ENCODE data around the gene BICDL1. TPM values are rescaled to one million over a fixed set of nuclear protein-coding genes. Genes with fewer than 3 reads are reported as not detected.

BICDL1 gene
- polyA plus RNA-seq, 1 of the 3 experiments (the other 2 are of a cell fraction) = 0.35 TPM

DNA sequence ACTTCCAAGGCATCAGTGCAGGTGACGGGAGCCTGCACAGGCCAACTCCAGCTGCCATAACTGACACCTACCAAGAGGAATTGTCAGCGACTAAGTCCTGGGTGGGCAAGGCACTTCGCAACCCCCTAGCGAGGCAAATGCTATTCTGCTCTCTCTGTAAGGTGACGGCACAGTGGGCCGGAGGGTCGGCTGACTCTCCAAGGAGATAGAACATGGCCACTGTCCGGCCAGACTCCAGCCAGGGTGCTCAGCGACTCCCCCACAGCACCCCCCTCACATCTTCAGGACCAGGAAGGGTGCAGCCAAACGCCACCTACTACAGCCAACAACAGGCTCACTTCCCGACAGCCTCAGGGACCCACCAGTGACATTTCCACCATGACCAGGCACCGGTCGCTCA, 114.3 kb downstream of the BICDL1 start (continued):
- TF ChIP-seq, protein P1, sequence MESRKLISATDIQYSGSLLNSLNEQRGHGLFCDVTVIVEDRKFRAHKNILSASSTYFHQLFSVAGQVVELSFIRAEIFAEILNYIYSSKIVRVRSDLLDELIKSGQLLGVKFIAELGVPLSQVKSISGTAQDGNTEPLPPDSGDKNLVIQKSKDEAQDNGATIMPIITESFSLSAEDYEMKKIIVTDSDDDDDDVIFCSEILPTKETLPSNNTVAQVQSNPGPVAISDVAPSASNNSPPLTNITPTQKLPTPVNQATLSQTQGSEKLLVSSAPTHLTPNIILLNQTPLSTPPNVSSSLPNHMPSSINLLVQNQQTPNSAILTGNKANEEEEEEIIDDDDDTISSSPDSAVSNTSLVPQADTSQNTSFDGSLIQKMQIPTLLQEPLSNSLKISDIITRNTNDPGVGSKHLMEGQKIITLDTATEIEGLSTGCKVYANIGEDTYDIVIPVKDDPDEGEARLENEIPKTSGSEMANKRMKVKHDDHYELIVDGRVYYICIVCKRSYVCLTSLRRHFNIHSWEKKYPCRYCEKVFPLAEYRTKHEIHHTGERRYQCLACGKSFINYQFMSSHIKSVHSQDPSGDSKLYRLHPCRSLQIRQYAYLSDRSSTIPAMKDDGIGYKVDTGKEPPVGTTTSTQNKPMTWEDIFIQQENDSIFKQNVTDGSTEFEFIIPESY (IDR thresholded peaks at IDR 0.05; ENCODE audit: borderline replicate concordance, low read depth) = no peak

DNA sequence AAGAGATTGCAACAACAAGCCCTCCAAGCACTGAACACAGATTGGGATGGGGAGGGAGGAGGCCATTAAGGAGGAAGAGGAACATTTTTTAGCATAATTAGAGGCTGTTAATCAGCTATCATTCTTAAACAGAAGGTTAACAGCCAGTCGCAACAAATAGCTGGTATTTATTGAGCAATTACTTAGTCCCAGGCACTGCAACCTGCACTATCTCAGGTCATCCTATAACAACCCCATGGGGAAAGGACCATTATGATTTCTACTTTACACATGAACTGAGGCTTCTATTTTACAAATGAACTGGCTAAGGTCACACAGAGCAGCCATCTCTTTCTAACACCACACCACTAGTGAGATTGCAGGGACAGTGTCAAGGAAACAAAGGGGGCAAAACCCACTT, 117.1 kb downstream of the BICDL1 start:
- no peak overlapping the region for H3K27ac ChIP-seq (ENCODE audit: low read depth in 2 of 2, low read length in 1 of 2)
- H3K9me3 ChIP-seq = no peaks in the 10 kb centered on the region
- POLR2A ChIA-PET = no interaction called here
- DNase-seq = no peak
- peaks cover 0 to 18% of the 10 kb centered on the region in 2 experiments for H3K36me3 ChIP-seq (replicated peaks in 1 of 2; ENCODE audit: control insufficient read depth in 1 of 2, insufficient read depth in 2 of 2, low read length in 1 of 2)
- WGBS (ENCODE audit: low lambda C conversion rate) = 100% methylated on average over 1 of the region's 1 CpG
- H3K4me2 ChIP-seq = no peak overlapping the region
- no peaks in the 10 kb centered on the region for H3K9me2 ChIP-seq
- H3F3A ChIP-seq (replicated peaks; ENCODE audit: insufficient read depth) = no peaks in the 10 kb centered on the region
- no peaks in the 10 kb centered on the region for H3K27me3 ChIP-seq (ENCODE audit: insufficient read depth)
- TF ChIP-seq TEAD4 (IDR thresholded peaks at IDR 0.05; ENCODE audit: borderline replicate concordance, insufficient read depth) (no peak), FOSL2 (IDR thresholded peaks at IDR 0.05; ENCODE audit: borderline replicate concordance, low read depth) (no peak), CHD2 (IDR thresholded peaks at IDR 0.05; ENCODE audit: low read length, partially characterized antibody) (no peak)
- TF ChIP-seq, protein P1 (IDR thresholded peaks at IDR 0.05; ENCODE audit: borderline replicate concordance, low read depth) = no peak
- H4K20me1 ChIP-seq (ENCODE audit: insufficient read depth) = peaks cover 97% of the 10 kb centered on the region
- H3K9ac ChIP-seq = no peak overlapping the region
- no peak overlapping the region for H2AFZ ChIP-seq (ENCODE audit: low read depth)
- H3K79me2 ChIP-seq (ENCODE audit: insufficient read depth) = peaks cover 100% of the 10 kb centered on the region
- H3K4me3 ChIP-seq (ENCODE audit: low read depth in 2 of 2, low read length in 1 of 2) = no peak overlapping the region
- H3K4me1 ChIP-seq (ENCODE audit: control insufficient read depth in 1 of 2, insufficient read depth in 2 of 2, low read depth in 1 of 2, low read length in 1 of 2) = peaks cover 0 to 23% of the 10 kb centered on the region in 2 experiments; a peak in 1 of 4 replicates
- CTCF ChIA-PET = interaction anchor here (1.5 kb wide), 1 partner anchor 12 kb away, joined by 3 read pairs; no protein-coding TSS in a partner anchor

DNA sequence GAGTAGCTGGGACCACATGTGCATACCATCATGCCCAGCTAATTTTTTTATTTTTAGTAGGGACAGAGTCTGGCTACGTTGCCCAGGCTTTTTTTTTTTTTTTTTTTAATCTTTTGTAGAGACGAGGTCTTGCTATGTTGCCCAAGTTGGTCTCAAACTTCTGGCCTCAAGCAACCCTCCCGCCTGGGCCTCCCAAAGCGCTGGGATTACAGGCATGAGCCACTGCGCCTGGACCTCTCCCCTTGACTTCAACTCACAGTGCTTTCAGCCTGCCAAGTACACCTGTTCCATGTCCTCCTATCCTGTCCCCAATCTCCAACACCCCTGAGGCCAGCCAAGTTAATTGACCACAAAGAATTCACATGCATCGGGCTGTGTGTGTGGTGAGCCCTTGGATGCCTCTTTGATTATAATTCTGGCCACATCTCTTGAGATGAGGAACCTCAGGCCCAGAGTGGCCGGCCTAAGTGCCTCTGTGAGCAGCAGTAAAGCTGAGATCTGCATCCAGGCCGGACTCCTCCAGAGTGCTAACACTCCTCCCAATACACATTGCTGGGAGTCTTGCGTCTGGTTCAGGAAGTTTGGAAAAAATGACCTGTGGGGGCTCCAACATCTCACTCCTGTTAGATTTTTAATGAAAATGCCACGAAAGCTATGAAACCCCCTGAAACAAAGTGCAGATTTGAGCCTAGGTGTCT, 120.7 kb downstream of the BICDL1 start:
- Histone ChIP-seq H3K36me3 (replicated peaks in 1 of 2; ENCODE audit: control insufficient read depth in 1 of 2, insufficient read depth in 2 of 2, low read length in 1 of 2) (peaks cover 0 to 2% of the 10 kb centered on the region in 2 experiments), H3K79me2 (ENCODE audit: insufficient read depth) (peaks cover 100% of the 10 kb centered on the region), H3K9me2 (no peaks in the 10 kb centered on the region), H2AFZ (ENCODE audit: low read depth) (no peak overlapping the region), H3K27me3 (ENCODE audit: insufficient read depth) (no peaks in the 10 kb centered on the region), H4K20me1 (ENCODE audit: insufficient read depth) (peaks cover 97% of the 10 kb centered on the region), H3F3A (replicated peaks; ENCODE audit: insufficient read depth) (no peaks in the 10 kb centered on the region), H3K9me3 (no peaks in the 10 kb centered on the region), H3K9ac (no peak overlapping the region), H3K4me3 (ENCODE audit: low read depth in 2 of 2, low read length in 1 of 2) (no peak overlapping the region), H3K4me1 (ENCODE audit: control insufficient read depth in 1 of 2, insufficient read depth in 2 of 2, low read depth in 1 of 2, low read length in 1 of 2) (no peaks in the 10 kb centered on the region), H3K4me2 (no peak overlapping the region), H3K27ac (ENCODE audit: low read depth in 2 of 2, low read length in 1 of 2) (no peak overlapping the region; a peak in 1 of 4 replicates)
- TF ChIP-seq RAD21 (IDR thresholded peaks at IDR 0.05; ENCODE audit: low read length) = no peak
- TF ChIP-seq, protein P2, sequence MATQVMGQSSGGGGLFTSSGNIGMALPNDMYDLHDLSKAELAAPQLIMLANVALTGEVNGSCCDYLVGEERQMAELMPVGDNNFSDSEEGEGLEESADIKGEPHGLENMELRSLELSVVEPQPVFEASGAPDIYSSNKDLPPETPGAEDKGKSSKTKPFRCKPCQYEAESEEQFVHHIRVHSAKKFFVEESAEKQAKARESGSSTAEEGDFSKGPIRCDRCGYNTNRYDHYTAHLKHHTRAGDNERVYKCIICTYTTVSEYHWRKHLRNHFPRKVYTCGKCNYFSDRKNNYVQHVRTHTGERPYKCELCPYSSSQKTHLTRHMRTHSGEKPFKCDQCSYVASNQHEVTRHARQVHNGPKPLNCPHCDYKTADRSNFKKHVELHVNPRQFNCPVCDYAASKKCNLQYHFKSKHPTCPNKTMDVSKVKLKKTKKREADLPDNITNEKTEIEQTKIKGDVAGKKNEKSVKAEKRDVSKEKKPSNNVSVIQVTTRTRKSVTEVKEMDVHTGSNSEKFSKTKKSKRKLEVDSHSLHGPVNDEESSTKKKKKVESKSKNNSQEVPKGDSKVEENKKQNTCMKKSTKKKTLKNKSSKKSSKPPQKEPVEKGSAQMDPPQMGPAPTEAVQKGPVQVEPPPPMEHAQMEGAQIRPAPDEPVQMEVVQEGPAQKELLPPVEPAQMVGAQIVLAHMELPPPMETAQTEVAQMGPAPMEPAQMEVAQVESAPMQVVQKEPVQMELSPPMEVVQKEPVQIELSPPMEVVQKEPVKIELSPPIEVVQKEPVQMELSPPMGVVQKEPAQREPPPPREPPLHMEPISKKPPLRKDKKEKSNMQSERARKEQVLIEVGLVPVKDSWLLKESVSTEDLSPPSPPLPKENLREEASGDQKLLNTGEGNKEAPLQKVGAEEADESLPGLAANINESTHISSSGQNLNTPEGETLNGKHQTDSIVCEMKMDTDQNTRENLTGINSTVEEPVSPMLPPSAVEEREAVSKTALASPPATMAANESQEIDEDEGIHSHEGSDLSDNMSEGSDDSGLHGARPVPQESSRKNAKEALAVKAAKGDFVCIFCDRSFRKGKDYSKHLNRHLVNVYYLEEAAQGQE (IDR thresholded peaks at IDR 0.05; ENCODE audit: low read depth, low read length) = no peak
- no peak for TF ChIP-seq NFIC (IDR thresholded peaks at IDR 0.05; ENCODE audit: borderline replicate concordance)
- TF ChIP-seq, protein P3, sequence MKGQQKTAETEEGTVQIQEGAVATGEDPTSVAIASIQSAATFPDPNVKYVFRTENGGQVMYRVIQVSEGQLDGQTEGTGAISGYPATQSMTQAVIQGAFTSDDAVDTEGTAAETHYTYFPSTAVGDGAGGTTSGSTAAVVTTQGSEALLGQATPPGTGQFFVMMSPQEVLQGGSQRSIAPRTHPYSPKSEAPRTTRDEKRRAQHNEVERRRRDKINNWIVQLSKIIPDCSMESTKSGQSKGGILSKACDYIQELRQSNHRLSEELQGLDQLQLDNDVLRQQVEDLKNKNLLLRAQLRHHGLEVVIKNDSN (IDR thresholded peaks at IDR 0.05; ENCODE audit: borderline replicate concordance, low read depth) = no peak
- no peak for TF ChIP-seq YY1 (IDR thresholded peaks at IDR 0.05; ENCODE audit: low read depth)
- no peak for TF ChIP-seq FOXJ3 (CRISPR knock-in tag; IDR thresholded peaks at IDR 0.05)
- no peak for TF ChIP-seq TCF12 (IDR thresholded peaks at IDR 0.05)
- TF ChIP-seq CHD2 (IDR thresholded peaks at IDR 0.05; ENCODE audit: low read length, partially characterized antibody) = no peak
- TF ChIP-seq EP300 (IDR thresholded peaks at IDR 0.05; ENCODE audit: borderline replicate concordance in 1 of 2, low read depth in 1 of 2, low read length in 1 of 2) = no peak
- no peak for TF ChIP-seq GATA2 (CRISPR knock-in tag; IDR thresholded peaks at IDR 0.05)
- TF ChIP-seq TAF1 (IDR thresholded peaks at IDR 0.05; ENCODE audit: borderline replicate concordance, low read depth, low read length) = no peak
- no peak for TF ChIP-seq MEF2A (IDR thresholded peaks at IDR 0.05; ENCODE audit: borderline replicate concordance, low read depth)
- ChIA-PET CTCF (interaction anchor here (1.5 kb wide), 1 partner anchor 14 kb away, joined by 7 read pairs; no protein-coding TSS in a partner anchor), POLR2A (interaction anchor here (0.6 kb wide), 1 partner anchor 17 kb away, joined by 4 read pairs; no protein-coding TSS in a partner anchor)
- DNase-seq = no peak
- WGBS (ENCODE audit: low lambda C conversion rate) = 92% methylated on average over 10 of the region's 10 CpGs
